ENCODE data around the gene CFAP210.

GRCh38 chr2:169721016-169721415 is 26.8 kb upstream of the CFAP210 start:
- no peak for TF ChIP-seq POLR2AphosphoS5 (IDR thresholded peaks at IDR 0.05)
- TF ChIP-seq CTCF (IDR thresholded peaks at IDR 0.05) = no peak
- TF ChIP-seq POLR2A (IDR thresholded peaks at IDR 0.05) = no peak

All from breast epithelium (tissue), 3 donors.